Activated CD4-positive, alpha-beta T cell treated with anti-CD3 and anti-CD28 coated beads for 36 hours (primary cell): ENCODE measurements around the gene HIVEP3. TPM values are rescaled to one million over a fixed set of nuclear protein-coding genes. Genes with fewer than 3 reads are reported as not detected.

Experiments used
- ATAC-seq: fragments of 200-7000 bp; cut with Tn5 transposase; one replicate; pipeline ENCODE4 v1.10.0; 2021; ENCODE audit warnings: mild to moderate bottlenecking, moderate library complexity
- CTCF ChIA-PET: fragments of 350-600 bp; sonication (Branson Sonifier 250); formaldehyde crosslinking; loops from one replicate; lab custom pipeline; 2021; ENCODE audit warnings: antibody characterized with exemption; lab: Charles Lee
- POLR2A ChIA-PET: fragments of 350-600 bp; sonication (Branson Sonifier 250); formaldehyde crosslinking; loops from one replicate; lab custom pipeline; 2021; ENCODE audit warnings: antibody characterized with exemption, inconsistent platforms; lab: Charles Lee
- DNase-seq: peaks from one replicate; pipeline ENCODE4 v3.0.0-alpha.2; 2020
- H3K27ac Mint-ChIP-seq: one replicate; pipeline ENCODE4 v1.8.0; 2021; ENCODE audit warnings: mixed read lengths
- H3K27me3 Mint-ChIP-seq: one replicate; pipeline ENCODE4 v1.8.0; 2021; ENCODE audit warnings: mixed read lengths
- H3K36me3 Mint-ChIP-seq: one replicate; pipeline ENCODE4 v1.8.0; 2021; ENCODE audit warnings: low read depth, mixed read lengths
- H3K4me1 Mint-ChIP-seq: one replicate; pipeline ENCODE4 v1.8.0; 2021; ENCODE audit warnings: mixed read lengths
- H3K4me3 Mint-ChIP-seq: one replicate; pipeline ENCODE4 v1.8.0; 2021; ENCODE audit warnings: mild to moderate bottlenecking, moderate library complexity, mixed read lengths
- H3K9me3 Mint-ChIP-seq: one replicate; pipeline ENCODE4 v1.8.0; 2021; ENCODE audit warnings: low read depth, mixed read lengths
- intact Hi-C, 2 experiments: fragments of 100-400 bp; cut with DNase I in 1 of 2; cut with micrococcal nuclease in 1 of 2; formaldehyde crosslinking; loops; one replicate each; pipeline versions ENCODE4 v1.14.2 to v1.15.1; 2022 to 2024; cut with DNase I, micrococcal nuclease
- total RNA-seq, 2 experiments: library from RNA; stranded (reverse); gene quantifications; one replicate each; pipeline ENCODE4 v1.2.3, GENCODE V29; 2021

HIVEP3 gene
- total RNA-seq, 2 experiments from 2014 or later, result 29.4 to 39.6 TPM

- ChIA-PET CTCF (interaction anchor here (0.9 kb wide), 1 partner anchor 9 kb away, joined by 3 read pairs; no protein-coding TSS in a partner anchor), POLR2A (no interaction called here)
- H3K27me3 Mint-ChIP-seq, result no peaks in the 10 kb centered on the region
- intact Hi-C loops, result no loop called here
- no peaks in the 10 kb centered on the region for H3K36me3 Mint-ChIP-seq
- H3K4me1 Mint-ChIP-seq, result peaks cover 30% of the 10 kb centered on the region
- no peak for ATAC-seq
- no peaks in the 10 kb centered on the region for H3K9me3 Mint-ChIP-seq
- DNase-seq, result no peak
- H3K27ac Mint-ChIP-seq, result no peak overlapping the region
- H3K4me3 Mint-ChIP-seq, result no peak overlapping the region
These were observed 44.5 kb downstream of the HIVEP3 start for GRCh38 chr1:41874151-41874719.

GRCh38 chr1:41872074-41872473, 46.6 kb downstream of the HIVEP3 start:
- Mint-ChIP-seq H3K36me3 (no peaks in the 10 kb centered on the region), H3K4me1 (peaks cover 44% of the 10 kb centered on the region), H3K27me3 (no peaks in the 10 kb centered on the region), H3K4me3 (no peak overlapping the region), H3K9me3 (no peaks in the 10 kb centered on the region), H3K27ac (no peak overlapping the region)
- CTCF ChIA-PET, result no interaction called here
- no peak for ATAC-seq
- POLR2A ChIA-PET, result no interaction called here
- intact Hi-C loops, result no loop called here
- no peak for DNase-seq

GRCh38 chr1:41870076-41870562, 48.6 kb downstream of the HIVEP3 start:
- Mint-ChIP-seq H3K4me3 (no peak overlapping the region), H3K27me3 (no peaks in the 10 kb centered on the region), H3K4me1 (peaks cover 37% of the 10 kb centered on the region), H3K36me3 (no peaks in the 10 kb centered on the region), H3K9me3 (no peaks in the 10 kb centered on the region), H3K27ac (no peak overlapping the region)
- ATAC-seq, result peak; percentile 60
- CTCF ChIA-PET, result no interaction called here
- POLR2A ChIA-PET, result no interaction called here
- intact Hi-C loops, result no loop called here
- no peak for DNase-seq

GRCh38 chr1:41868241-41868998, 50.3 kb downstream of the HIVEP3 start:
- peak; percentile 85 for ATAC-seq
- intact Hi-C loops, result loop anchor here (1.0 to 5.0 kb wide), 3 partner anchors 169 to 351 kb away; no protein-coding TSS in a partner anchor

GRCh38 chr1:41866285-41866684, 52.4 kb downstream of the HIVEP3 start:
- no peak for ATAC-seq
- POLR2A ChIA-PET, result no interaction called here
- CTCF ChIA-PET, result interaction anchor here (0.5 to 3.8 kb wide), 3 partner anchors 13 to 26 kb away, joined by 3 to 14 read pairs (median 3); no protein-coding TSS in a partner anchor
- H3K36me3 Mint-ChIP-seq, result peaks cover 2% of the 10 kb centered on the region
- H3K27me3 Mint-ChIP-seq, result no peaks in the 10 kb centered on the region
- H3K9me3 Mint-ChIP-seq, result no peaks in the 10 kb centered on the region
- DNase-seq, result no peak
- no peak overlapping the region for H3K4me3 Mint-ChIP-seq
- H3K27ac Mint-ChIP-seq, result no peak overlapping the region
- peaks cover 53% of the 10 kb centered on the region for H3K4me1 Mint-ChIP-seq
- intact Hi-C loops, result loop anchor here (5.0 kb wide), 2 partner anchors 171 to 349 kb away; no protein-coding TSS in a partner anchor

More at GRCh38 chr1:41868241-41868998, 50.3 kb downstream of the HIVEP3 start:
- no peak overlapping the region for H3K27ac Mint-ChIP-seq
- H3K9me3 Mint-ChIP-seq, result no peaks in the 10 kb centered on the region
- H3K36me3 Mint-ChIP-seq, result no peaks in the 10 kb centered on the region
- peaks cover 34% of the 10 kb centered on the region for H3K4me1 Mint-ChIP-seq
- ChIA-PET CTCF (interaction anchor here (0.5 to 1.0 kb wide), 3 partner anchors 295 to 910 kb away, joined by 3 read pairs; no protein-coding TSS in a partner anchor), POLR2A (no interaction called here)
- H3K27me3 Mint-ChIP-seq, result no peaks in the 10 kb centered on the region
- DNase-seq, result peak; percentile 61
- no peak overlapping the region for H3K4me3 Mint-ChIP-seq

- Mint-ChIP-seq H3K27me3 (no peaks in the 10 kb centered on the region), H3K4me1 (peaks cover 56% of the 10 kb centered on the region), H3K36me3 (peaks cover 2% of the 10 kb centered on the region), H3K9me3 (no peaks in the 10 kb centered on the region), H3K4me3 (no peak overlapping the region), H3K27ac (no peak overlapping the region)
- ATAC-seq (no peak), DNase-seq (no peak)
- ChIA-PET POLR2A (no interaction called here), CTCF (interaction anchor here (0.7 to 3.8 kb wide), 6 partner anchors 10 to 289 kb away, joined by 3 to 14 read pairs (median 3); no protein-coding TSS in a partner anchor)
- intact Hi-C loops, result loop anchor here (5.0 kb wide), 3 partner anchors 173 to 347 kb away; no protein-coding TSS in a partner anchor
These were observed 54.2 kb downstream of the HIVEP3 start for GRCh38 chr1:41864471-41865040.

- ChIA-PET POLR2A (interaction anchor here (0.6 kb wide), 1 partner anchor 8 kb away, joined by 3 read pairs; no protein-coding TSS in a partner anchor), CTCF (interaction anchor here (0.6 to 3.8 kb wide), 7 partner anchors 10 to 349 kb away, joined by 3 to 14 read pairs (median 3); no protein-coding TSS in a partner anchor)
- intact Hi-C loops, result loop anchor here (1.0 to 5.0 kb wide), 6 partner anchors 35 to 289 kb away; no protein-coding TSS in a partner anchor
- no peak overlapping the region for H3K4me3 Mint-ChIP-seq
- H3K9me3 Mint-ChIP-seq, result no peaks in the 10 kb centered on the region
- ATAC-seq (no peak), DNase-seq (no peak)
- H3K4me1 Mint-ChIP-seq, result peaks cover 53% of the 10 kb centered on the region
- peaks cover 2% of the 10 kb centered on the region for H3K36me3 Mint-ChIP-seq
- no peak overlapping the region for H3K27ac Mint-ChIP-seq
- no peaks in the 10 kb centered on the region for H3K27me3 Mint-ChIP-seq
These were observed 55.0 kb downstream of the HIVEP3 start for GRCh38 chr1:41863718-41864117.

GRCh38 chr1:41862384-41863221, 56.1 kb downstream of the HIVEP3 start:
- peak; percentile 83 for DNase-seq
- Mint-ChIP-seq H3K4me1 (peaks cover 41% of the 10 kb centered on the region), H3K9me3 (no peaks in the 10 kb centered on the region), H3K4me3 (peak overlapping the region; percentile 9), H3K27ac (peak overlapping the region; percentile 84), H3K36me3 (peaks cover 2% of the 10 kb centered on the region), H3K27me3 (no peaks in the 10 kb centered on the region)
- intact Hi-C loops, result loop anchor here (1.0 to 5.0 kb wide), 12 partner anchors 36 to 288 kb away; no protein-coding TSS in a partner anchor
- peak; percentile 93 for ATAC-seq
- ChIA-PET POLR2A (interaction anchor here (0.6 to 1.0 kb wide), 3 partner anchors 9 to 58 kb away, joined by 3 read pairs; no protein-coding TSS in a partner anchor), CTCF (interaction anchor here (1.2 to 3.8 kb wide), 5 partner anchors 15 to 349 kb away, joined by 3 to 14 read pairs (median 3); no protein-coding TSS in a partner anchor)

GRCh38 chr1:41861535-41862383, 57.0 kb downstream of the HIVEP3 start:
- H3K4me3 Mint-ChIP-seq, result peak overlapping the region; percentile 4
- no peak for DNase-seq
- ChIA-PET CTCF (interaction anchor here (0.7 to 1.8 kb wide), 5 partner anchors 14 to 348 kb away, joined by 3 to 5 read pairs (median 3); no protein-coding TSS in a partner anchor), POLR2A (no interaction called here)
- H3K27ac Mint-ChIP-seq, result peak overlapping the region; percentile 84
- peaks cover 2% of the 10 kb centered on the region for H3K36me3 Mint-ChIP-seq
- H3K9me3 Mint-ChIP-seq, result no peaks in the 10 kb centered on the region
- H3K27me3 Mint-ChIP-seq, result no peaks in the 10 kb centered on the region
- intact Hi-C loops, result loop anchor here (1.0 to 5.0 kb wide), 11 partner anchors 37 to 287 kb away; no protein-coding TSS in a partner anchor
- no peak for ATAC-seq
- H3K4me1 Mint-ChIP-seq, result peaks cover 40% of the 10 kb centered on the region
